DMS53 treated with DMSO at 0.1 percent for 48 hours (cell line): ENCODE data around the gene ZFP14.

Experiments used
- DNase-seq: peaks from one replicate; lab custom pipeline; 2025; ENCODE audit not compliant: unreplicated experiment; lab: John Stamatoyannopoulos, UW

ZFP14 gene

DNA sequence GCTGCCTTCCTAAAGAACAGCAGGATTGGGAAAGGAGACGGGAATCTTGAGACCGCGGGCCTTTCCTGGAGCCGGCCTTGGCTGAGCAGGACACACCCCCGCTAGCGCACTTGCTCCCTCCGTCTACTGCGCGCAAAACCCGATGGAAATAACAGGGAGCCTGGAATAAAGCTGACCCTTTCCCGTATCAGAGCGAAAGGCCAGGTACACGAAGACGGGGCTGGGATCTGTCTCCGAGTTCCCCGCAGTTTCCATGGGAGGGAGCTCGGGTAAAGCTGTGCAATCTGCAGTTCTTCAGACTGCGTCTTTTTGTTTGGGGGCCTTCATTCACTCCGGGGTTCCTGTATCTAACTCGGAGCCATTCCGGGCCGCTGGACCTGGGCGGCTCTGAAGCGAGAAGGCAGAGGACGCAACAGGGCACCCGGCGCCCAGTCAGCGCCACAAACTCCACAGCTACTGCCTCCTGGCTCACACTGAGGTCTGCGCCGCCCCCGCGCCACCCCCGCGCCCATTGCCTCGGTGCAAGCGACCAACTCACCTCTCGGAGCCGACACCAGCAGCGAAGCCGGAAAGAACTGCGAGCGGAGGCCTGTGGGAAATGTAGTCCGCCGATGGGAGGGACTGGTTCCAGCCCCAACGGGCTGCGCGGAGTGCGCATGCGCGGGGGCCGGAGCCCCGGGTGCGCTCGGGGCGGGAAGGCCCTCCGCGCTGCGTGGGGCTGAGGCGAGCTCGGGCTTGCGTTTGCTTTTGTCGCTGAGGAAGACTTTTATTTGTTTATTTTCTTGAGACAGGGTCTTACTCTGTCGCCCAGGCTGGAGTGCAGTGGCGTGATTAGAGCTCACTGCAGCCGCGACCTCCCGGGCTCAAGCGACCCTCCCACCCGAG is at the start of gene ZFP14:
TSS of gene ZFP14 (minus strand) at position 577 of the 885 bp plus-strand sequence. CDS start 11,309 bp downstream, outside the sequence.
- DNase-seq, result peak; percentile 98

DNA sequence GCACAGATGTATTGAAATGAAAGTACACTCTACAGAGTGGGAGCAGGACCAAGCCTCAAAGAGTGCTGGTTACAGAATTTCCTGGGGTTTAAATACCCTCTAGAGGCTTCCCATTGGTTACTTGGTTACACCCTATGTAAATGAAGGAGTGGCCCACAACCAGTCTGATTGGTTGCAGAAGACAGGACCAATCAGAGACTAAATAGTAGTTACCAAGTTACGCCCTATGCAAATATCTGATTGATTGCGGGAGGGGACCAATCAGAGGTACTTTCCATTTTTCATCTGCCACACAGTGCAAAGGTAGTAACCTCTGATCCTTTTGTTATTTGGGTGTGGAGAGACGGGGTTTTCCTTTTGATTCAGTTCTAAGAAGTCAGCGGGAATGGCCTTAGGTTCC is 44.9 kb upstream of the ZFP14 start:
- no peak for DNase-seq

DNA sequence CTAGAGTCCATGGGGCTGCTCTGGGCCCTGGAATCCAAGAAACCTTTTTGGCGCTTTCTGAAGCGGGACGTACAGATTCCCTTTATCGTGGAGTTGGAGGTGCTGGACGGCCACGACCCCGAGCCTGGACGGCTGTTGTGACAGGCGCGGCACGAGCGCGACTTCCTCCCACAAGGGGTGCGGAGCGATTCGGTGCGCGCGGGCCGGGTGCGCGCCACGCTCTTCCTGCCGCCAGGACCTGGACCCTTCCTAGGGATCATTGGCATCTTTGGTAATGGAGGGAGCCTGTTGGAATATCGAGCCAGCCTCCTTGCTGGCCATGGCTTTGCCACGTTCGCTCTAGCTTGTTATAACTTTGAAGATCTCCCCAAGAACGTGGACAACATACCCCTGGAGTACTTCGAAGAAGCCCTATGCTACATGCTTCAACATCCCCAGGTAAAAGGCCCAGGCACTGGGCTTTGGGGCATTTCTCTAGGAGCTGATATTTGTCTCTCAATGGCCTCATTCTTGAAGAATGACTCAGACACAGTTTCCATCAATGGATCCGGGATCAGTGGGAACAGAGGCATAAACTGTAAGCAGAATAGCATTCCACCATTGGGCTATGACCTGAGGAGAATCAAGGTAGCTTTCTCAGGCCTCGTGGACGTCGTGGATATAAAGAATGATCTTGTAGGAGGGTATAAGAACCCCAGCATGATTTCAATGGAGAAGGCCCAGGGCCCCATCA is 42.9 kb upstream of the ZFP14 start:
- DNase-seq, result no peak

DNA sequence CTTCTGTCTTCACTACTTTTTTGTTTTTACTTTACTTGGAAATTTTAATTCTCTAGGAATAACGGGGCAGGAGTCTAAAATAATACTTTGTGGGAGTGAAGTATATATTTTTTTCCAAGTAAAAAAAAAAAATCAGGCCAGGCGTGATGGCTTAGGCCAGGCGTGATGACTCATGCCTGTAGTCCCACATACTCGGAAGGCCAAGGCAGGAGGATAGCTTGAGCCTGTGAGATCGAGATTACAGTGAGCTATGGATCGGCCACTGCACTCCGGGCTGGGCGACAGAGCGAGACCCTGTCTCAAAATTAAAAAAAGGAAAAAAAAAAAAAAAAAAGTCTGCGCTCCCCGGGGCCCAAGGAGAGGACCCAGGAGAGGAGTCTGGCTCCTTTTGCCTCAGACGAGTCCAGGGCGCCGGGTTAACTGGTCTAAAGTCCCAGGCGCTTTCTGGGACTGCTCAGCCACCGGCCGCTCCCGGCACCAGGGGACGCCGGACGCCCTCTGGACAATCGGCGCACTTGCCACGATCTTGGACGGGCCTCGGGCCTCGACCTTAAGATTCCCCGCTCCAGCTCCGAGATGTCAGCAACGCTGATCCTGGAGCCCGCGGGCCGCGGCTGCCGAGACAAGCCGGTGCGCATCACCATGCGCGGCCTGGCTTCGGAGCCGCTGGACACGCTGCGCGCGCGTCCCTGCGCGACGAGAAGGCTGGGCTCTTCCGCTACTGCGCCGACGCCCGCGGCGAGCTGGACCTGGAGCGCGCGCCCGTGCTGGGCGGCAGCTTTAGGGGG is 42.2 kb upstream of the ZFP14 start:
- no peak for DNase-seq

DNA sequence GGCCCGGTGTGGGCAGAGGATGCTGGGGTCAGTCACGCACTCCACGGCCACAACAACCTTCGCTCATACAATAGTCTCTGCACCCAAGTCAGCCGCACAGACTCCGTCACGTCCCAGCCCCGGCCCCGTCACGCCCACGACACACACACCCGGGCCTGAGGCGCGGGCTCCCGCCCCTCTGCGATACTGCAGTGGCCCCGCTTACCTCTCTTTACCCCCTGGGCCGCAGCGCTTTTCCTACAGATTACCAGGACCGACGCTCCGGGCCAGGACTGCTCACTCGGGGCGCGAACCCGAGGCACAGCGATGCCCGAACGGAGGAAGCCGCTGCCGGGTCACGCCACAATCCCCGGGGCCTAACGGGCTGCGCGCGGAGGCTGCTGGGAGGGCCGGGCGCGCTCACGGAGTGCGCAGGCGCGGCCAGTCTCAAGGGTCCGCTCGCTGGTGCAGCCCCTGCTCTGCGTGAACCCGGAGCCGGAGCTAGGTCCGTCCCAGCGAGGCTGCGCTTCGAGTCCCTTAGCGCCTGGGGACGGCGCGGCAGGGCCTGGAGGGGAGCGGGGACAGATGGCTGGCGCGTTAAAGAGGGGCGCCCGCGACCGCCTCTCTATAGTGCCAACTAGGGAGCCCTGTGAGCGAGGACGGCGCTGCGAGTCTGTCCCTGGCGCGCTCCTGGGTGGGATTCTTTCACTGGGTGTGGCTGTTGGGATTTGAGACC is 39.4 kb upstream of the ZFP14 start, which contains the start of gene ZFP82:
TSS of gene ZFP82 (minus strand) at position 358 of the 715 bp plus-strand sequence. CDS start 8,855 bp downstream, outside the sequence.
- peak; percentile 82 for DNase-seq

DNA sequence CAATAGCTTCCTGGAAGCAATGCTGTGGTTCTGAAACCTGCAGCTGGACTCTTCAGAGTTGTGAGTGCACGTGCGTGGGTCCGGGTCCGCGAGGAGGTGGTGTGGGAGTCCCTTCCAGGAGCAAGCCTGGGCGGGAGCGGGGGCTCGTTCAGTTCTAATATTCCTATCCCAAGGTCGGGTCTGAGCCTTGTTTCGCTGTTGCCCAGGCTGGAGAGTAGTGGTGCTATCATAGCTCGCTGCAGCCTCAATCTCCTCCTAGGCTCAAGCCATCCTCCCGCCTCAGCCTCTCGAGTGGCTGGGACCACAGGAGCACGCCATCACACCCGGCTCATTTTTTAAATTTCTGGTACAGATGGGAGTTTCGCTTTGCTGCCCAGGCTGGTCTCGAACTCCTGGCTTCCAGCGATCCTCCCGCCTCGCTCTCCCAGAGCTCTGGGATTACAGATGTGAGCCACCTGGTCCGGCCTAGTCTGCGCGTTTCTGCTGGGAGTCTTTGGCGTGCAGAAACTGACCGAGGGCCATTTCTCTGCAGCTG is 38.8 kb upstream of the ZFP14 start:
- no peak for DNase-seq

DNA sequence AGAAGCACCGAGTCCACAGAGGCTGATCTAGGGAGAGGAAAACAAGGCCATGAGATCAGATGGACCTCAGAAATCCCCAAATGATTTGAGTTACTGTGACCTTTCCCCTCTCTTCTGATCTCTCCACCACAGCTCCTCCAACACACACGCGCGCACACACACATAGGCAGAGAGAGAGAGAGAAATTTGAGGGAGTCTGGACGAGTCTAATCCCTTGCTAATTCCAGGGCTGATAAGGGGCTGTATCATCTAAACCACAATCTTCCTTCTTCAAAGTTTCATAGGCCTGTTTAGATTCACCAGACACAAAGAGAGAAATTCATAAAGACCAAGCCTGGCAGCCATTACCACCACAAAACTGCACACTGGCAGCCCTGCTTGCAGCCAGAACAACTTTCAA is 30.8 kb upstream of the ZFP14 start:
- DNase-seq, result no peak

DNA sequence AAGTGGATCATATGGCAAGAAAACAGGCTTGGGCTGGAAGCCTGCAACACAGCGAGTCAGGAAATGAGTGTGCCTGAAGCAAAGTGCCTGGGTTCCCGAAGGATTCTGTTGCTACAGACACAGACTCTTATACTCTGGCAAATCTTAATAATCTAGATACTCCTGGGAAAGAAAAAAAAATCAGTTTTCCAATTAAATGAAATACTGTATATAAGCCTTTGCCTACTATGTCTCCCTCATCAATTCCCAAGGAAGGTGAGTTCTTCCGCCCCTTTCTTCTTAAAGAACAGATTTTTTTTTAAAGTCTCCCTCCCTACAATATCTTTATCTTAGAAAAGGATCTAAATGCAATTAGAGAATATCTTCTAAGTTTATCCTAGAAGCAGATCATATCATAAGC is 29.1 kb upstream of the ZFP14 start:
- DNase-seq, result no peak

DNA sequence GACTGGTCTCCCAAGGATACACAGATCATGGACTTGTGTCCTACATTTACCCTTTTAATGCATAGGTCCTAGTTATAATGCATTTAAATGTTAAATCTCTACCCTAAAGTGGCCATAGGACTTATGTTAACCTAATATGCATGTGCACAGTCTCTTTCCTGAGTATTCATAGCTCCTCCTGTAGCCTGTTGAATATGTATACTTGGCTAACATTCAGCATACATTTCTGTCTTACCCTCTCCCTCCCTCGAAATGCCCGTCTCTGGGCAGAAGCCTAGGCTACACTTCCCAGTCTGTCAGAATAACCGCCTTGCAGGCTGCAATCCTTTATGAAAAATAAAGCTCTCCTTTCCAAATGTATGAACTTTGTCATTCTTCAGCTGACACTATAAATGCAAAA is 25.5 kb upstream of the ZFP14 start:
- DNase-seq, result no peak

DNA sequence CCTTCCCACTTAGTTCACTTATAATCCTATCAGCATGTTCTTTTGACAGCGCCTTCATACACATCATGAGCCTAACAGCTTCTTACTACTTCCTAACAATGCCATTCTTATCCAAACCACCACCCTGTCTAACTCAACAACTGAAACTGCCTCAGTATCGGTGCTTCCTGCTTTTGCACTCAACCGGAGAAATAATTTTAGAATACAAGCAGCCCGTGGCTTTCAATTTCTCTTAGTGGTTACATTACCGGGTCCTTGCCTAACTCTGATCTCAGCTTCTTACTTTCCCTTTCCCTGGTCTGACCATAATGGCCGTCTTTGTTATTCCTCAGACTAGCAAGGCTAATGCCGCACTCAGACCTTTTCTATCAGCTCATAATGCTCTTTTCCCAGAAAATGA is 22.5 kb upstream of the ZFP14 start:
- DNase-seq, result no peak

DNA sequence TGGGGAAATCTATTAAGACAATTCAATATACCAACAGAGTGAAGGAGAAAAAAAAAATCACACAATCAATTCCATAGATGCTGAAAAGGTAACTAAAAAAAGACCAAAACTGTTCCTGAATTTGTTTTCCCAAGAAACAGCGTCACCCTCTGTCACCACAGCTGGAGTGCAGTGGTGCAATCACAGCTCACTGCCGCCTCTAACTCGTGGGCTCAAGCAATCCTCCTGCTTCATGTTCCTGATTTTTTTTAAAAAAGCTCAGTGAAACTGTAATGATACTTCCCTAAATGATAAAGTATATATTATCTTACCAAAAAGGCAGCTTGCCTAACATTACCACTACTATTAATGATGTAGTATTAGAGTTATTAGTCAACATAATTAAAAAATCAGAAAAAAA is 19.6 kb upstream of the ZFP14 start:
- no peak for DNase-seq

DNA sequence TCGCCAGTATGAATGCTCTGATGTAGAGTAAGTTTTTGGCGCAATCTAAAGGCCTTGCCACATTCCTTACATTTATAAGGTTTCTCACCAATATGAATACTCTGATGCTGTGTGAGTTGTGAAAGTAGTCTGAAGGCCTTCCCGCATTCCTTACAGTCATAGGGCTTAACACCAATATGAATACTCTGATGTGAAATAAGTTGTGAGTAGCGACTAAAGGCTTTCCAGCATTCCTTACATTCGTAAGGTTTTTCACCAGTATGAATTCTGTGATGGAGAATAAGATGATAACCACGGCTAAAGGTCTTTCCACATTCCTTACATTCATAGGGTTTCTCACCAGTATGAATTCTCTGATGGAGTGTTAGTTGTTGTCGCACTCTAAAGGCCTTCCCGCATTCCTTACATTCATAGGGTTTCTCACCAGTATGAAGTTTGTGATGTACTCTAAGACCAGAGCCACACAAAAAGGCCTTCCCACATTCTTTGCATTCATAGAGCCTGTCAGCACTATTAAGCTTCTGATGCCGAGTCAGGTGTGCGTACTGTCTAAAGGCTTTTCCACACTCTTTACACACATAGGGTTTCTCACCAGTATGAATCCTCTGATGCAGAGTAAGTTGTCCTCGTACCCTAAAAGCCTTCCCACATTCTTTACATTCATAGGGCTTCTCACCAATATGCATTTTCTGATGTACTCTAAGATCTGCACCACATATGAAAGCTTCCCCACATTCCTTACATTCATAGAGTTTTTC is 14.1 kb upstream of the ZFP14 start:
- no peak for DNase-seq

DNA sequence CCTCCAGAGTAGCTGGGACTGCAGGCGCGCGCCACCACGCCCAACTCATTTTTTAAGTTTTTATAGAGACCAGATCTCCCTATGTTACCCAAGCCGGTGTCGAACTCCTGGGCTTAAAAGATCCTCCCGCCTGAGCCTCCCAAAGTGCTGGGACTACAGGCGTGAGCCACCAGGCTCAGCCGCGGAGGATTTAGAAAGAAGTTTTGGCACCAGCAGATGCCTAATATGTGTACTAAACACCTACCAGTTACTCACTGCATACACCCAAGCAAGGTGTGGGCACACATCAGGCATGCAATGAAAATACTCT is 464 bp upstream of the ZFP14 start:
- DNase-seq, result no peak

DNA sequence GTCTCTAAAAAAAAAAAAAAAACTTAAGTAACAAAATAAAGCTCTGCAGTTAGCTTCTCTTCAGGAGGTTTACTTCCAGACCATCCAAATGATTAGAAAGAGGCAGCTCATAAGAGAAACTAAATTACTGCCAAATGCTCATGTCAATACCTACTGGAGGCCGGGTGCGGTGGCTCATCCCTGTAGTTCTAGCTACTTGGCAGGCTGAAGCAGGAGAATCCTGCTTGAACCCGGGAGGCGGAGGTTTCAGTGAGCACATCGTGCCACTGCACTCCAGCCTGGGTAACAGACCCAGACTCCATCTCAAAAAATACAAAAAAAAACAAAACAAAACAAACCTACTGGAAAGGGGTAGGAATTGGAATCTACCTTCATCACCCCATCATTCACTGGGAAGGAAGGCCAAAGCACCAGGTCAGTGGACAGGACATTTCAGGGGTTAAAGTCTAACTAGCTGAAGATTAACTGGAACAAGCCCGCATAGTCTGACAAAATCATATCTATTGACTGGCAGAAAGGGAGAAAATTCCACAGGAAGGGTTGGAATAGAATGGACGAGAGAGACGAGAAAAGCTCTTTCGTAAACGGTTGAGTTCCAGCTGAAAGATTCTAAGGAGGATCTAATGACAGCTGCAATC is 1.3 kb downstream of the ZFP14 start:
- no peak for DNase-seq

DNA sequence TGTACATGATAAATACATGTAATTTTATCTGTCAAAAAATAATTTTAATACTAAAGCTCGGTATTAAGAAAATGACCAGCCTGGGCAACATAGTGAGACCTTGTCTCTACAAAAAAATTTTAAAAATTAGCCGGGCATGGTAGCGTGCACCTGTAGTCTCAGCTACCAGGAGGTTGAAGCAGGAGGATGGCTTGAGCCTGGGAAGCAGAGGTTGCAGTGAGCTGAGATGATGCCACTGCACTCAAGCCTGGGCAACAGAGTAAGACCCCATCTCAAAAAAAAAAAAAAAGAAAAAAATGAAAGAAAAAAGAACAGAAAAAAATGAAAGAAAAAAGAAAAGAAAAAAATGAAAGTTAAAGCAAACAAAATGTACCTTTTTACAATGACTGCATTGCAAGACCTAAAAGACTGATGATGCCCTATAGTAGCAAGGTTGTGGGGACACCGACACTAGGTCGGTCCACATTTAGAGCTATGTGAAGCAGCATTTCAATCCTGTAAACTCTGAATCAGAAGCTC is 5.3 kb downstream of the ZFP14 start:
- no peak for DNase-seq

DNA sequence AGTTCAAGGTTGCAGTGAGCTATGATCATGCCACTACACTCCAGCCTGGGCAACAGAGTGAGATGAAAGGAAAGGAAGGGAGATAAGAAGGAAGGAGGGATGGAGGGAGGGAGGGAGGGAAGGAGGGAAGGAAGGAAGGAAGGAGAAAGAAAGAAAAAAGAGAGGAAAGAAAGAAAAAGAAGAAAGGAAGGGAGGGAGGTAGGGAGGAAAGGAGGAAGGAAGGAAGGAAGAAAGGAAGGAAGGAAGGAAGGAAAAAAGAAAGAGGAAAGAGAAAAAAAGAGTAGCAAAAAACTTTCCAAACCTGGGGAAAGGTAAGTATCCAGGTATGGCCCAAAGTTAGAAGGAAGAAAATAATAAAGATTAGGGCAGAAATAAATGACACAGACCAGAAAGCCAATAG is 7.1 kb downstream of the ZFP14 start:
- no peak for DNase-seq

DNA sequence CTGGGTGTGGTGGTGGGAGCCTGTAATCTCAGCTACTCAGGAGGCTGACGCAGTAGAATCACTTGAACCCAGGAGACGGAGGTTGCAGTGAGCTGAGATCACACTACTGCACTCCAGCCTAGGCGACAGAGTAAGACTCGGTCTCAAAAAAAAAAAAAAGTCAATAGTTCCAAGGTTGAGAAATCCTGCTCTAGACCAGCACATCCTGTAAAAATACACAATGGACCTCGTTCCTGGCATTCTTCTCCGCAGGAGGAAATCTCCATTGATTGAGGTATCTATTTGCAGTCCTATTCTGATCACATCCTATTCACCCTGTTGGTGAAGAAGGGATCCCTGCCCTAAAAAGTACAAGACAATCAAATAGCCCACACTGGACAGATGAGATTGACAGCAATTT is 15.2 kb downstream of the ZFP14 start:
- no peak for DNase-seq

DNA sequence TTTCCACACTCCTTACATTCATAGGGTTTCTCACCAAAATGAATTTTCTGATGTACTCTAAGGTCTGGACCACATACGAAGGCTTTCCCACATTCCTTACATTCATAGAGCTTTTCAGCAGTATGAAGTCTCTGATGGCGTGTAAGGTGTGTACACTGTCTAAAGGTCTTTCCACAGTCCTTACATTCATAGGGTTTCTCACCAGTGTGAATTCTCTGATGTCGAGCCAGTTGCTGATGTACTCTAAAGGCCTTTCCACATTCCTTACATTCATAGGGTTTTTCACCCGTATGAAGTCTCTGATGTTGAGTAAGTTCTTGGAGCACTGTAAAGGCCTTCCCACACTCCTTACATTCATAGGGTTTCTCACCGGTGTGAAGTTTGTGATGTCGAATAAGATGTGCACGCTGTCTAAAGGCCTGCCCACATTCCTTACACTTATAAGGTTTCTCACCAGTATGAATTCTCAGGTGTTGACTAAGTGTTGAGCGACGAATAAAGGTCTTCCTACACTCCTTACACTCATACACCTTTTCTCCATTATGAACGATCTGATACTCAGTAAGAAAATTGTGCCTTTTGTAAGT is 38.1 kb downstream of the ZFP14 start:
- DNase-seq, result no peak
